Stimulated activated memory B cell treated with anti-CD40 and anti-IgM and Interleukin-4, amounts not matched to agents 10 μg/mL and 1 μg/mL and 100 μg/mL, for 72 hours (primary cell): ENCODE results near the gene MMP24.

ENCODE experiments used
- ATAC-seq: fragments of 150-1000 bp; cut with Tn5 transposase; 2 replicates; pipeline ENCODE4 v1.10.0; 2021
- H3K27ac Mint-ChIP-seq: one replicate; pipeline ENCODE4 v1.8.0; 2022; ENCODE audit warnings: mild to moderate bottlenecking, mixed read lengths
- H3K27me3 Mint-ChIP-seq: one replicate; pipeline ENCODE4 v1.8.0; 2022; ENCODE audit warnings: mixed read lengths
- H3K36me3 Mint-ChIP-seq: one replicate; pipeline ENCODE4 v1.8.0; 2022; ENCODE audit warnings: mixed read lengths
- H3K4me1 Mint-ChIP-seq: one replicate; pipeline ENCODE4 v1.8.0; 2022; ENCODE audit warnings: mixed read lengths
- H3K4me3 Mint-ChIP-seq: one replicate; pipeline ENCODE4 v1.8.0; 2022; ENCODE audit warnings: mild to moderate bottlenecking, moderate library complexity, mixed read lengths
- H3K9me3 Mint-ChIP-seq: one replicate; pipeline ENCODE4 v1.8.0; 2022; ENCODE audit warnings: mixed read lengths

MMP24 gene

GRCh38 chr20:35298264-35298663 is 71.8 kb downstream of the MMP24 start:
- no peak for ATAC-seq
- H3K9me3 Mint-ChIP-seq = no peaks in the 10 kb centered on the region
- no peak overlapping the region for H3K27ac Mint-ChIP-seq
- peaks cover 7% of the 10 kb centered on the region for H3K36me3 Mint-ChIP-seq
- no peak overlapping the region for H3K4me3 Mint-ChIP-seq
- peaks cover 30% of the 10 kb centered on the region for H3K27me3 Mint-ChIP-seq
- peaks cover under 1% of the 10 kb centered on the region for H3K4me1 Mint-ChIP-seq

GRCh38 chr20:35299780-35300179 is 73.3 kb downstream of the MMP24 start:
- no peak overlapping the region for H3K4me3 Mint-ChIP-seq
- H3K27me3 Mint-ChIP-seq = peaks cover 17% of the 10 kb centered on the region
- H3K36me3 Mint-ChIP-seq = peaks cover 7% of the 10 kb centered on the region
- peaks cover 10% of the 10 kb centered on the region for H3K4me1 Mint-ChIP-seq
- ATAC-seq = no peak
- no peak overlapping the region for H3K27ac Mint-ChIP-seq
- H3K9me3 Mint-ChIP-seq = no peaks in the 10 kb centered on the region

GRCh38 chr20:35300469-35301262 is 74.2 kb downstream of the MMP24 start:
- Mint-ChIP-seq H3K36me3 (peaks cover 15% of the 10 kb centered on the region), H3K9me3 (no peaks in the 10 kb centered on the region), H3K4me3 (no peak overlapping the region), H3K27me3 (peaks cover 10% of the 10 kb centered on the region), H3K27ac (no peak overlapping the region), H3K4me1 (peaks cover 11% of the 10 kb centered on the region)
- ATAC-seq = no peak

GRCh38 chr20:35301426-35301825 is 74.9 kb downstream of the MMP24 start:
- no peak for ATAC-seq
- H3K4me1 Mint-ChIP-seq = peaks cover 16% of the 10 kb centered on the region
- peak overlapping the region; percentile 54 for H3K27ac Mint-ChIP-seq
- H3K36me3 Mint-ChIP-seq = peaks cover 19% of the 10 kb centered on the region
- H3K9me3 Mint-ChIP-seq = no peaks in the 10 kb centered on the region
- peaks cover 2% of the 10 kb centered on the region for H3K27me3 Mint-ChIP-seq
- no peak overlapping the region for H3K4me3 Mint-ChIP-seq

- H3K9me3 Mint-ChIP-seq = no peaks in the 10 kb centered on the region
- peaks cover 19% of the 10 kb centered on the region for H3K36me3 Mint-ChIP-seq
- no peak overlapping the region for H3K4me3 Mint-ChIP-seq
- no peak overlapping the region for H3K27ac Mint-ChIP-seq
- ATAC-seq = no peak
- H3K4me1 Mint-ChIP-seq = peaks cover 16% of the 10 kb centered on the region
- no peaks in the 10 kb centered on the region for H3K27me3 Mint-ChIP-seq
Measured at GRCh38 chr20:35302421-35303335, 76.2 kb downstream of the MMP24 start.

GRCh38 chr20:35303382-35303734 is 76.9 kb downstream of the MMP24 start:
- H3K27me3 Mint-ChIP-seq = no peaks in the 10 kb centered on the region
- peaks cover 19% of the 10 kb centered on the region for H3K36me3 Mint-ChIP-seq
- H3K9me3 Mint-ChIP-seq = no peaks in the 10 kb centered on the region
- no peak overlapping the region for H3K27ac Mint-ChIP-seq
- ATAC-seq = no peak
- H3K4me1 Mint-ChIP-seq = peaks cover 16% of the 10 kb centered on the region
- H3K4me3 Mint-ChIP-seq = no peak overlapping the region

- Mint-ChIP-seq H3K27me3 (no peaks in the 10 kb centered on the region), H3K9me3 (no peaks in the 10 kb centered on the region), H3K36me3 (peaks cover 19% of the 10 kb centered on the region), H3K4me1 (peaks cover 16% of the 10 kb centered on the region), H3K27ac (no peak overlapping the region), H3K4me3 (no peak overlapping the region)
- peak; percentile 84 for ATAC-seq
Measured at GRCh38 chr20:35303735-35304491, 77.4 kb downstream of the MMP24 start.

GRCh38 chr20:35304956-35305355 is 78.5 kb downstream of the MMP24 start:
- ATAC-seq = no peak
- Mint-ChIP-seq H3K27me3 (no peaks in the 10 kb centered on the region), H3K9me3 (no peaks in the 10 kb centered on the region), H3K4me1 (peaks cover 16% of the 10 kb centered on the region), H3K36me3 (peaks cover 19% of the 10 kb centered on the region), H3K27ac (peak overlapping the region; percentile 39), H3K4me3 (no peak overlapping the region)

GRCh38 chr20:35305682-35306556 is 79.4 kb downstream of the MMP24 start:
- Mint-ChIP-seq H3K4me3 (no peak overlapping the region), H3K27ac (peak overlapping the region; percentile 39), H3K36me3 (peaks cover 21% of the 10 kb centered on the region), H3K9me3 (no peaks in the 10 kb centered on the region), H3K27me3 (no peaks in the 10 kb centered on the region), H3K4me1 (peaks cover 16% of the 10 kb centered on the region)
- ATAC-seq = peak; percentile 75

GRCh38 chr20:35306931-35307517 is 80.5 kb downstream of the MMP24 start:
- H3K4me3 Mint-ChIP-seq = no peak overlapping the region
- peaks cover 16% of the 10 kb centered on the region for H3K4me1 Mint-ChIP-seq
- peaks cover 18% of the 10 kb centered on the region for H3K36me3 Mint-ChIP-seq
- H3K27ac Mint-ChIP-seq = no peak overlapping the region
- H3K27me3 Mint-ChIP-seq = no peaks in the 10 kb centered on the region
- H3K9me3 Mint-ChIP-seq = no peaks in the 10 kb centered on the region
- ATAC-seq = no peak

GRCh38 chr20:35307666-35308653 is 81.5 kb downstream of the MMP24 start:
- Mint-ChIP-seq H3K4me3 (no peak overlapping the region), H3K27ac (no peak overlapping the region), H3K9me3 (no peaks in the 10 kb centered on the region), H3K4me1 (peaks cover 16% of the 10 kb centered on the region), H3K27me3 (no peaks in the 10 kb centered on the region), H3K36me3 (peaks cover 27% of the 10 kb centered on the region)
- ATAC-seq = no peak

- Mint-ChIP-seq H3K4me1 (peaks cover 6% of the 10 kb centered on the region), H3K9me3 (no peaks in the 10 kb centered on the region), H3K36me3 (peaks cover 28% of the 10 kb centered on the region), H3K27ac (no peak overlapping the region), H3K27me3 (no peaks in the 10 kb centered on the region), H3K4me3 (no peak overlapping the region)
- ATAC-seq = no peak
Measured at GRCh38 chr20:35311409-35311808, 84.9 kb downstream of the MMP24 start.

- Mint-ChIP-seq H3K9me3 (no peaks in the 10 kb centered on the region), H3K4me1 (peaks cover 6% of the 10 kb centered on the region), H3K27ac (no peak overlapping the region), H3K4me3 (no peak overlapping the region), H3K27me3 (no peaks in the 10 kb centered on the region), H3K36me3 (peaks cover 28% of the 10 kb centered on the region)
- ATAC-seq = no peak
Measured at GRCh38 chr20:35311822-35312221, 85.3 kb downstream of the MMP24 start.
